GM12801 (cell line): ENCODE results near the gene MRGPRE.

Experiments
- CTCF ChIP-seq: IDR thresholded peaks from one replicate; pipeline ENCODE4 v1.5.1; 2011; ENCODE audit warnings: control low read depth; ENCODE audit not compliant: insufficient read length; ENCODE audit errors: extremely low read depth

MRGPRE gene

DNA sequence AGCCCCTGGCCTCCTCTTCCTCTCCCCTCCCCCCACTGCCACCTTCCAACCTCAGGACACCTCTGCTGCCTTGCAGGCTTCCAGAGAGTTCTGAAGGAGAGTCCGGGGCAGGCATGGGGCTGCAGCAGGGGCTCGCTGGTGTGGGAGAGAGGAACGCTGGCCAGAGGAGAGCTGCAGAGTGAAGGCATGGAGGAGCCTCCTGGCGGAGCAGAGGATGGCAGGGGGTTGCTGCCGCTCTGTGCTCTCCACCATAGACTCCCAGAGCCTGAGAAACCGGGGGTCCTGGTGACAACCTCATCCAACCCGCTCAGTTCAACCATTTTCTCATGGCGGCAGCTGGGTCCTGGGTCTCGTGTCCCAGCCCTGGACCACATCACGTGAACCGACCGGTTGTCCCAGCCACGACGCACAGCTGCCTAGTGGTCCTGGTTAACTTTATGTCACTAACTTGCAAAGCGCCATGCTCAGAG is 31.1 kb downstream of the MRGPRE start:
- TF ChIP-seq CTCF, result no peak

- TF ChIP-seq CTCF, result no peak
Measured at GRCh38 chr11:3200388-3201111, 31.7 kb downstream of the MRGPRE start.

GRCh38 chr11:3199537-3200295 is 32.5 kb downstream of the MRGPRE start:
- TF ChIP-seq CTCF, result no peak

DNA sequence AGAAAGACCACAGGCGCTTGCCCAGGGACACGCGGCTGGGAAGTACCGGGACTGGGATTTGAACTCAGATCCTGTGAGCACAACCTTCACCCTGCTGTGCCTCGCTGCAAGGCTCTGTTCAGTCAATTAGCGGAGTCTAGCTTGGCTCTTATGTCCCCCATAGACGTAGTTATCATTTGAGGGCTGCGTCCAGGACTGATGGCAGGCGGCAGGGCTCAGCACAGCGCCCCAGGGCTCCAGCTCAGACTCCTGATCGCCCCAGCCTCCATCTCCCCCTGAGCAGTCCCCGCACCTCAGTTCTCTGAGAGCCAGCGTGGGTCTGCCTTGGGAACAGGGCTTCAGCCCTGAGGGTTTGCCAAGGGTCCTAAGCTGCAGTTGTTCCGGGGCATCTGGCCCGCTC is 33.4 kb downstream of the MRGPRE start:
- no peak for TF ChIP-seq CTCF

DNA sequence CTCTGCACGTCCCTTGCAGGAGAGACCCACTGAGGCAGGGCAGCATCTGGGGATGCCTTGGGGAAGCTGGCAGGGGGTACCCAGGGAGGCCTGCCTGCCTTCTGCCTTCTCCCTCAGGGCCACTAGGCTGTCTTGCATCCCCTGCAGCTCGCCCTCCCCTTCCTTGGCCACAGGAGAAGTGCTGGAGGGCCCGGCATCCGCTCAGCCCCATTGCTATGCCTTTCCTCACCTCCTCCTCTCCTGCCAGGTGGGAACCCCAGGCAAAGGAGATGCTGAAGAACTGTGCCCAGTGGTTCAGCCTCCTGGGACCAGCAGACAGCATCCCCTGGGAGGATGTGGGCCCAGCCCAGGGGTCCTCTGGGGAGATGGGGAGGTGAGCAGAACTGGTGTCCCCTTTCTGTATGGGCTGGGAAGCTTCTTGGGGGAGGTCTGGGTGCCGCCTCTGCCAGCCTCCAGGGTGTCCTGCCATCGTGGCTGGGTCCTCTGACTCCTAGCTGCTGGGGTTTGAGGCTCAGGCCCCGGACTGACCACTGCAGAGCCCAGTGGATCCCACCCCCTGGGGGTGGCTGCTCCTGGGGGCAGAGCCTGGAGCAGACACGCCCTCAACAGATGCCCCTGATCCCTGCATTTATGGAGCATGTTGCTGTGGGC is 34.2 kb downstream of the MRGPRE start:
- no peak for TF ChIP-seq CTCF

DNA sequence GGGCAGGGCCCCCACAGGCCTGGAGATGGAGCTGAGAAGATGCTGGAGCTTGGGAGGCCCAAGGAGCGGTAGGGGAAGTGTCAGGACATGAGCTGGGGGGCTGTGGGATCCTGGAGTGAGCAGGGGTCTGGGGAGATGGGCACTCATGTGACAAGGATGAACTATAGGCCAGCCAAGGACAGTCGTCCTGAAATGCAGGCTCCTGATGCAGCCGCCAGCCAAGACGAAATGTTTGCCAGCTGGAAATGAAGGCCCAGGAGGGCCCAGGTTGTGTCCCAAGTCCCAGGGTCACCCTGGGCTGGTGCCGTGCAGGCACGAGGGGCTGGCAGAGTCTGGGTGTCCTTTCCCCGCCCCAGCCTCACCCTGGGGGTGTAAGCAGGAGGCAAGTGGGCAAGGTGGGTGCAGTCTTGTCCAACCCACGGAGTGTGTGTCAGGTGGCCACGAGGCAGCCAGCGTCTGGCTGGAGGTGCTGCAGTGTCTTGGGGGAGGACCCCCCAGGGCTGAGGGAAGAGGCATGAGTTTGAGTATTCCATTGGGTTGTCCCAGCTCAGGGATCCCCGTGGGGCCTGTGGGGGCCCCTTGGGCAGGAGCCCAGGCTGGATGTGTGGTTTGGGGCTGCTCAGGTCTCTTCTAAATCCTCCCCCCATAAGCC is 35.0 kb downstream of the MRGPRE start:
- TF ChIP-seq CTCF, result no peak
